GM19193 (cell line): Measurements from ENCODE around the gene PACSIN1.

ENCODE experiments used
- POLR2A ChIP-seq: IDR thresholded peaks from 4 replicates; pipeline ENCODE4 v1.6.1; 2011; ENCODE audit not compliant: insufficient read depth, insufficient read length; ENCODE audit errors: extremely low read depth

The PACSIN1 gene

DNA sequence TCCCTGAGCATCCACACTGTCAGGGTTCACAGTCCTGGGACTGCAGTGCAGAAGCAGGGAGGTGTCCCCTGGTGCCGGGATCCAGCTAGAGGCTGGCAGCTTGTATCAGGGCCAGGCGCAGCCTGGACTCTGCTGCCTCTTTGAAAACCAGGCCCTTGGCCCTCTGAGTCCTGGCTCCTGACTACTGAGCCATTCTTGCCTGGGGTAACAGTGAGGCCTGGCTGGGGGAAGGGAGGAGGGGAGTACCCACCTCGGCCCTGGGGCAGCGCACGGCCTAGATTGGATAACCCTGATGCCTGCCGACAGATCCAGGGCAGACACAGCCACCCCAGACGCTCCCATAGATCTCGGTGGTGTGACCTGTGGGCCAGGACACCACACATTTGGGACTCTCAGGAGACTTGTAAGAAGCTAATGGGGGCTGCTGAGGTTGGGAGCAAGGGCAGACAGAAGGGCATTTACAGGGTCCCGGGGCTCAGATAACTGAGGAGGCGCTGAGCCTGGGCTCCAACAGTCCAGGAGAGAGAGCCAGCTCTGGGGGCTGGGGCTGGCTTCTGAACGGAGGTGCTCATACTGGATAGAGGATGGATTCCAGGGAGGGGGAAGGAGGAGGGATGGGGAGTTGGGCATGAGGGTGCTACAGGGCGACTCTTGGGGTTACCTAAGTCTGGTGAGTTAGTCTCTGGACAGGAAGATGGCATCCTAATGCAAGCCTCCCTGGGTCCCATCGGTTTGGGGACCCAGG, 59.7 kb downstream of the PACSIN1 start:
- TF ChIP-seq POLR2A = no peak

DNA sequence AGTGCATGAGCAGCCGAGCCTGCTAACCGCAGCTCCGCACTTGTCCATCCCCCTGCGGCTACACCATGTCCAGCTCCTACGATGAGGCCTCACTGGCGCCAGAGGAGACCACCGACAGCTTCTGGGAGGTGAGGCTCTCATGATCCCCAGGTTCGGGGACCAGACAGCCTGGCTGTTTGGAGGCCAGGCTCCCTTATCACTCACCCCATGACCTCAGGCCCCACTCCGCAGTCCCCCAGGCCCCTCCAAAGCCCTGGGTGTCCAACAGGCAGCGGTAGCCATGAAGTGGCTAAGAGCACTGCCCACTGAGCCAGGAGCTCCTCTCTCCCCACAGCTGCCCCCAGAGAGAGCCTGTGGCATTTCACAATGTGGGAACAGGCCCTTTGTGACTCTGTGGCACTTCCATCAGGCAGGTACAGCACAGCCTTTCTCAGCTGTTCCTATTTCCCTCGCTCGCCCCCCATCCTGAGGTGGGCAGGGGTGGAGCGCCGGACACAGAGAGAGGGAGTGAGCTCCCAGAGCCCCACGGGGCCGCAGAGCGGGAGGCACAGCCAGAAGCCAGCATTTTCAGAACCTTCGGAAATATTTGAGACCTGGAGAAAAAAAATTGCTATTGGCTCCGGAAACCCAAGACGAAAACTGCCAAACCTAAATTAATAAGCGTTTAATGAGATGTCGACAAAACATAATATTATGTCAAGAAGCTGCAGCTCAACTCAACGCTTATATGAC, 60.5 kb downstream of the PACSIN1 start:
- TF ChIP-seq POLR2A = no peak

DNA sequence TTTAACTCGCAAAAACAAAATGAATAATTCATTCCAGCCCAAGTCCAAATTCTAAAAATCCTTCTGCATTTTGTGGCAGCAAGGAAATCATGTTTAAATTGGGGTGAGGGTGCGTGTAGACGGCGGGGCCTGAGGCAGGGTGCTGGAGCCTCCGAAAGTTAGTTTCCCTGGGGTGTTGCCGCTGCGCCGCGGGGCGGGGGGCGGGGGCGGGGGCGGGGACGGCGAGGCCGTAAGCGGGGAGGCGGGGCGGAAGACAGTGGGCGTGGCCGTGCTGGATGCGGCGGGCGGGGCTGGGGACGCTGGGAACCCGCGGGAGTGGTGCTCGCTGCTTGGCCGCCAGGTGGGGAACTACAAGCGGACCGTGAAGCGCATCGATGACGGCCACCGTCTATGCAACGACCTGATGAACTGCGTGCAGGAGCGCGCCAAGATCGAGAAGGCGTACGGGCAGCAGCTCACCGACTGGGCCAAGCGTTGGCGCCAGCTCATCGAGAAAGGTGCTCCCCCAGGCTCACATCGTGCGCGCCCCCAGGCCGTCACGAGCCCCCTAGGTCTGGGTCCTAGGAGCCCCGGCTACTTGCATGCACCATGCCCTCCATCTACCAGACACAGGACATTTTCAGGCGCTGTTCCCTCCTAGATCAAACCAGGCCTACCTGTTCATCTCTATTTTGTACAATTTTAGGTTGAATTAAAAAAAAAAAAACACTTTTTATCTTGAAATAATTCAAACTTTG, 61.3 kb downstream of the PACSIN1 start:
- no peak for TF ChIP-seq POLR2A

DNA sequence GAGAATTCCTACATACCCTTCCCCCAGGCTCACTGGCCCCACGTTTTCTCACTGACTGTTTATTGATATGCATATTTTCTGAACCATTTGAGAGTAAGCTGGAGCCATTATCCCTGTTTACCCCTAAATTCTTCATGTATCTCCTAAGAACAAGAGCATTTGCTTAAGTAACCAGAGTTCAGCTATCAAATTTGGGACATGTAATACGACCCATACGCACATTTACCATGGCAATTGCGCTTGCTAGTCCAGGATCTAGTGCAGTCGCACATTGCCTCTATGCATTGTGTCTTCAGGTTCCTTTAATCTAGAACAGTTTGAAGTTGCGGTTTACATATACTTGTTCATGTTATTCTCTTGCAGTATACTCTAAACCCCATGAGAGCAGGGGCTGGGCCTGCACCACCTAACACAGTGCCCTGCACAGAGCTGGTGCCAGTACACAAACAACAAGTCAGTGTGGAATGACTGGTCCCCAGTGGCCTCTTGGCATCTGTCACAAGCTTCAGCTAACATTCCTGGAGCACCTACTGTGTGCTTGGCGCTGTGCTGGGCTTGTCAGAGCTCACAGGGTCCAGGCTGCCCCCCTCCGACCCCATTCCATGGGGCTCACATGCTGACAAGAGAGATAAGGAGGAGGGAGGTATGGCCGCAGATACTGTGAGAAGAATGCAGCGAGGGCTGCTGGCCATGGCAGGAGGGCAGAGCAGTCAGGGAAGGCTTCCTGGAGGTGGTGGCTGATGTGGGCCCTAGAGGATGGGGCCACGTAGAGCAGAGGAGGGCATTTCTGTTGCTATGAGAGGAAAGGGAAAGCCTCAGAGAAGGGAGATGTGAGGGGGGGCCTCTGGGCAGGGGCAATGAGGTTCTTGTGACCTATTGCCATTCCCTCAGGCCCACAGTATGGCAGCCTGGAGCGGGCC, 62.1 kb downstream of the PACSIN1 start:
- TF ChIP-seq POLR2A = no peak

DNA sequence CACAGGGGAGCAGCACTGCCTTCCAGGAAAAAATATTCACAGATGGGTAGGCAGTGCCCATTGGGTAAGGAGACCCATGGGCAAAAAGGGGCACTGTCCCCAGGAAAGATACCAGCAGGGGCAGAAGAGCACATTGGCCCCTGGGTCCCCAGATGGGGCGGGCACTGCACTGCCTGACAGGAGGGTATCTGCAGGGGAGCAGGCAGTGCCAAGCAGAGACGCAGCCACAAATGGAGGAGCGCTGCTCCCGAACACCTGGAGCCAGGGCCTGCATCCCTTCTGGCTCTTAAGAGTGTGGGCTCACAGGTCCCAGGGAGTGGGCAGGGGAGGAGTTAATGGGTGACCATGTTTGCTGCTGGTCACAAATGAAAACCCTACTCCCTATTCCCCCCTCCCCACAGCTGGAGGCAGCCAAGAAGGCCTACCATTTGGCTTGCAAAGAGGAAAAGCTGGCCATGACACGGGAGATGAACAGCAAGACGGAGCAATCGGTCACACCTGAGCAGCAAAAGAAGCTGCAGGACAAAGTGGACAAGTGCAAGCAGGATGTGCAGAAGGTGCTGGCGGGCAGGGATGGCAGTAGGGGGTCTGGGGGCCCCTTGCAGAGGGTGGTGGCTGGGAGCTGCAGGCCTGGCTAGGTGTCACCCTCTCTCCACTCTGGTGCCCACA, 63.3 kb downstream of the PACSIN1 start:
- no peak for TF ChIP-seq POLR2A

DNA sequence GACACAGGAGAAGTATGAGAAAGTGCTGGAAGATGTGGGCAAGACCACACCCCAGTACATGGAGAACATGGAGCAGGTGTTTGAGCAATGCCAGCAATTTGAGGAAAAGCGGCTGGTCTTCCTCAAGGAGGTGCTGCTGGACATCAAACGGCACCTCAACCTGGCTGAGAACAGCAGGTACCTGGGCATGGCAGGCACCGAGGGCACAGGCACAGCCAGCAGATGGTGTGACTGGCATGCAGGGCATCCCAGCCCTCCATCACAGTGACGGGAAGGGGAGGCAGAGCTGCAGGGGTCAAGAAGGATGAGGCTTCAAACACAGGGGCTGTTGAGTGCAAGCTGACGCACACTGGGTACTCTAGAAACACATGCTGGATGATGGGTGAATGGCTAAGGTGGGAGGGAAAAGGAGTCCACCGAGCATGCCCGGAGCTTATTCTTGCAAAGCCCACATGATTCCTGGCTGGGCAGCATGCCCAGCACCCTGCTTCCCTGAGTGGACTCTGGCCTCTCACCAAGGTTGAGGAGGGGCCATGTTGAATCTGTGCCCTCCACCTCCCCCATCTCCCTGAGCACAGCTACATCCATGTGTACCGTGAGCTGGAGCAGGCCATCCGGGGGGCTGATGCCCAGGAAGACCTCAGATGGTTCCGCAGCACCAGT, 63.9 kb downstream of the PACSIN1 start:
- no peak for TF ChIP-seq POLR2A

DNA sequence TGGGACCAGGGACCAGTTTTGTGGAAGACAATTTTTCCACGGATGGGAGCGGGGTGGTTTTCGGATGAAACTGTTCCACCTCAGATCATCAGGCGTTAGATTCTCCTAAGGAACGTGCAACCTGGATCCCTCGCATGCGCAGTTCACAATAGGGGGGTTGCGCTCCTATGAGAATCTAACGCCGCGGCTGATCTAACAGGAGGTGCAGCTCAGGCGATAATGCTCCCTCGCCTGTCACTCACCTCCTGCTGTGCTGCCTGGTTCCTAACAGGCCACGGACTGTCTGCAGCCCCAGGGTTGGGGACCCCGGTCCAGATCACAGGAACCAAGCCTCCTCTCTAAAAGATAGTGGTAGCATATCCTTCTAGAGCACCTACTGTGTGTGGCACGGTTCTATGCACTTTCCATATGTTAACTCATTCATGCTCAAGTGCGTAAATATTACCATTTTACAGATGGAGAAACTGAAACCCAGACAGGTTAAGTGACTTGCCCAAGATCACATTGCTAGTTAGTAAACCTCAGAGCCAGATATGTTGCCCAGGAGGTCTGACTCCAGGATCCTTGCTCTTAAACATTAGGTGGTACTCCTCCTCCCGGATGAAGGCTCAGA, 65.0 kb downstream of the PACSIN1 start:
- TF ChIP-seq POLR2A = no peak

DNA sequence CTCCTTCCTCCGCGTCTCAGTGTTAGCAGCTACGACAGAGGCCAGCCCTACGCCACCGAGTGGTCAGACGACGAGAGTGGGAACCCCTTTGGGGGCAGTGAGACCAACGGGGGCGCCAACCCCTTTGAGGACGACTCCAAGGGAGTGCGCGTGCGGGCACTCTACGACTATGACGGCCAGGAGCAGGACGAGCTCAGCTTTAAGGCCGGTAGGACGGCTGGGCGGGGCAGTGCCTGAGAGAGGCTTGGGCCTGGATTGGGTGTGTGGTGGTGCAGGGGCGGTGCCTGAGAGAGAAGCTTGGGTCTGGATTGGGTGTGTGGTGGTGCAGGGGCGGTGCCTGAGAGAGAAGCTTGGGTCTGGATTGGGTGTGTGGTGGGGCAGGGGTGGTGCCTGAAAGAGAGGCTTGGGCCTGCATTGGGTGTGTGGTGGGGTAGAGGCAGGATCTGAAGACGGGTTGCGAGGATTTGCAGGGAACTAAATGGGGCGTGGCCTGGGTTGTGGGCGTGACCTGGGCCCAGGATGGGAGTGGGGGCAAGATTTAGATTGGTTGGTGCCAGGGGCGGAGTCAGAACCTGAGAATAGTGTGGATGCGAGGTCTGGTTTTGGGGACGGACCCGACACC, 65.8 kb downstream of the PACSIN1 start:
- TF ChIP-seq POLR2A = no peak

DNA sequence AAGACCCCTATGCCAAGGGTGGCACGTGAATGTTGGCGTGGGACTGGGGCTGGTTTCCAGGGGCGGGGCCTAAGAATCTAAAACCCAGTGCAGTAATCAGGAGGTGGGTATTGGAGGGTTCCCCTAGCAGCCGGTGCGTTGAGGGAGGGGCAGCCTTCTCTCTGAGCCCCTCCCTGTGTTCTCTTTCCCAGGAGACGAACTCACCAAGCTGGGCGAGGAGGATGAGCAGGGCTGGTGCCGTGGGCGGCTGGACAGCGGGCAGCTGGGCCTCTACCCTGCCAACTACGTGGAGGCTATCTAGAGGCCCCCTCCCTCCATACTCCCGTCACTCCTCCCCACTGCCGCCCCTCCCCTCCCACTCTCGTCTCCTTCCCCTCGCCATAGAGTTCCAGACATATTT, 66.4 kb downstream of the PACSIN1 start:
- TF ChIP-seq POLR2A = no peak

DNA sequence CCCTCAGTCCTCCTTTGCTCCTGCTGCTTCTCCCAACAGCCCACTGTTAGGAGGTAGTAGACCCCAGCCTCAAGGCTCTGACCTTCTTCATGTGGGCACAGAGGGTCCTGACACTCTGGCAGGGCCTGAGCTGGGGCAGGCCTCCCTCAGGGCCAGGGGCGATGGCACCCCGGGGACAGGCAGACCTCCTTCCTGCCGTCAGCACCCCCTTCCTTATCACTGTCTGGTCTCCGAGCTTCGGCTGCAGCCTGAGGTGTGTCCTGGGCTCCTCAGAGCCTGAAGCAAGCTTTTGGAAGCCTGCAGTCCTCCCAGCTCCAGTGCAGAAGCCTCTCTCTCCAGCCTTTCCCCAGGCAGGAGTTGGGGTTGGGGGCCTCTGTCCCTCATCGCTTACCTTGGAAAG, 68.3 kb downstream of the PACSIN1 start:
- TF ChIP-seq POLR2A = no peak

DNA sequence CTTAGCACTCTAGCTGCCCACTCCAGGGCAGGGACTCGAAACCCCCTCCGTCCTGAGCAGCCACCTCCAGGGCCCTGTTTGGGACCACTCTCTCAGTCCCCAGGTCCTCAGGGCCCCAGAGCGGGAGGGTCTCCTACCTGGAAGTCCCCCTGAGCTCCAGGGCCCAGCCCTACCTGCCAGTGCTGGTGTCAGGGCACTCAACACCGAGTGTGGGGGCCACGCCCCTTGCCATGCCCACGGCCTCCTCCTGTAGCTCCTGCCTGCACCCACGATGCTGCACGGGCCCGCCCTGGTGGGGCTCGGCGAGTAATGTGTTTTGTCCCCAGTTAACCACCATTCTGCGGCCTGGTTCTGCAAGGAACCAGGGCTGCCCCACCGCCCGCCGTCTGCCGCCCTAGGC, 68.8 kb downstream of the PACSIN1 start:
- TF ChIP-seq POLR2A = no peak

DNA sequence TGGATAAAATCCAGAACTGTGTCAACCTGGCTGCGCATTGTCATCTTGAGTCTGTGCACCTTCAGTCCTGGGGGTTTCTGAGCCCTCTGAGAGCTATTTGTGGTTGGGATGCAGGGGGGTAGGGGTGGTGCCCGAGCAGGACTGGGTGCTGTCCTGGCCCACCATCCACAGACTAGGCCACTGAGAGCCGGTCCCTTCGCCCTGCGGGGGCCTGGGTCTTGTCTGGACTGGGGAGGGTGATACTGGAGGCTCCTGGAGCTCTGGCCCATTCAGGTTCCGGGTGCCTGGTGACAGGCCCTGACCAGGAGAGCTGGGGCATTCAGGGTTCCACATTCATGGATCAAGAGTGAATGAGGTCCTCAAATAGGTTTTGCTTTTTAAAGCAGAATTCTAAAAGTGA, 69.3 kb downstream of the PACSIN1 start:
- TF ChIP-seq POLR2A = no peak

DNA sequence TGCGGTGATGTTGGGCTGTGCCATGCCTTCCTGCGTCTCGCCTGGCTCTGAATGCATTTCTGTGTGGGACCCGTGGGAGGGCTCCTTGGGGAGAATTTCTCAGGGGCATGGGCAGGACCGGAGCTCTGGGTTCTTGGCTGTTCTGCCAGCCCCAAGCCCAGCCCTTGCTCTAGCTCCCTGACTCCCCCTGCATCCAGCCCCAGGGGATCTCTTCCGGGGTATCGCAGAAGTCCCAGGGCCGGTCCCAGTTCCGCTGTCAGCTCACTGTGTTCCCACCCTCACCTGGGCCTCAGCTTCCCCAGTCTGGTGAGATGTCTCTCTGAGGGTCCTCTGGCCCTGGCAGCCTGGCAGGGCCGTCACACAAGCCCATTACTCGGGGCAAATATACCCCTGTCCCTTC, 69.8 kb downstream of the PACSIN1 start:
- TF ChIP-seq POLR2A = no peak

DNA sequence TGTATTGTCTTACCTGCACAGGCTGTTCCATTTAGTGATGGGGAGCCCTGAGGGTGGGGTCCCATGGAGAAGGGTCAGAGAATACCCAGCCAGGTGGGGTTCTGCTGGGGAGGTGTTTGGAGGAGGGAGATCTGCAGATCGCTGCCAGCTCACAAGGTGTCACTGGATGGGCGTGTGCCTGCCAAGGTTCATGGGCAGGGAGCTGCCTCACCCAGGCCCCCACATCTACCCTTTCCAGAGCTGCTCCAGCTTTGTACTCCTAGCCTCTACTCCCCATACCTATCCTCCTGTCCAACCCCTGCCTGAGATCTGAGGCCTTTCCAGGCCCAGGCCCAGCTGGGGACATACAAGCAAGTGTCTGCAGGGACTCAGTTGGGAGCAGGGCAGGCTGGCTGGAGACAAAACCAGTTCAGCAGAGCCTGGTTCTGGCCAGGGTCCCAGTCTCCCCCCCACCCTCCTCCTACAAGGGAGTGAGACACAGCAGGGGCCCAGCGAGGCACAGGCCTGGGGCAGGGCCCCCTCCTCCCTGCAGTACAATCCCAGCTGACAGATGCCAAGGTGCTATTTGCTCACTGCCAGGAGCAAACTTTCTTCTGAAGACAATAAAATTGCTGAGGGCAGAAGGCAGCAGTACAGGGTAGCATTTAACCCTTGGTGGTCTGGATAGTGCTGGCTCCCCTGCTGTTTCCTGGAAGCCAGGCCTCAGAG, 70.5 kb downstream of the PACSIN1 start:
- no peak for TF ChIP-seq POLR2A
